Measurements from ENCODE around the gene NDUFA13. TPM values are rescaled to one million over a fixed set of nuclear protein-coding genes. Genes with fewer than 3 reads are reported as not detected.

Gene NDUFA13
- total RNA-seq, 1 donor from 2014 or later, result 60.4 TPM

DNA sequence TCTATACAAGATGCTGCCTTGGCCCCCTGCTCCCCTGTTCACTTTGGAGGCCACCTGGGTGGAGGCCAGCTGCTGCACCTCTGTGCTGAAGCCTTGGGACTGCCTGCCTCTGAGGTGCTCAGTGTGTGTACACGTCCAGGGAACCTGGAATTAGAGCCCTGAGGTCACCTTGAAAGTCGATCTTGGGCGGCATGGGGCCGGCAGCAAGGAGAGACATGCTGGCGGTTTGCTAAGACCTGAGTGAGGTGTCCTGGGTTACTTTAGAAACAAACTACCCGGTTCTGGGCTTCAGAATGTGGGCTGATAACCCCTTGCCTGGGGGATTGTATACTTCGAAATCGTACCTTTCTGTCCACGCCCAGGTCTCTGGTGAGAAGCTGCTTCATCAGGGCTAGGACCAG lies 26.2 kb upstream of the NDUFA13 start:
- no peak for DNase-seq

DNA sequence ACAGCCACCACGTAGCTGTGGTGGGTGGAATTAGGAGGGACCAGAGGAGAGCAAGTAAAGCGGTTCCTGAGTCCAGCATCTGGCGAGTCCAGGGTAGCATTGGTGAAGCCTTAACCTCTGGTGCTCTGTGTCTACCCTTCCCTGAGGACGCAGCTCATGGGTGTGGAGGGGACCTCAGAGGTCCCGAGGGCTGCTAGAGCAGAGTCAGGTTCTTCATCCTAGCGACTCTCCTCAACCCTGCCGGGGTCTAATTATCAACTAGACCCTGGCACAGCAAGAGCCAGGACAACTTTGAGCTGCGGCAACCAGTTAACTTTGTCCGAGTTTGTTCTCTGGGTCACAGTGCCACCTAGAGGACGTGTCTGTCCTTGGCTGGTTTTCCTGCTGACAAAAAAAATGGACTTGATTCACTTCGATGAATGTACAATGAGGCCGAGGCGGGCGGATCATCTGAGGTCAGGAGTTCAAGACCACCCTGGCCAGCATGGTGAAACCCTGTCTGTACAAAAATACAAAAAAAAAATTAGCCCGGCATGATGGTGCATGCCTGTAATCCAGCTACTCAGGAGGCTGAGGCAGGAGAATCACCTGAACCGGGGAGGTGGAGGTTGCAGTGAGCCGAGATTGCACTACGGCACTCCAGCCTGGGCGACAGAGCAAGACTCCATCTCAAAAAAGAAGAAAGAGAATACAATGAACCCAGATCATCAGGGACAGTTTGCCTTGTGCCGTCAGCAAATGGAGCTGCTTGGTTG lies 25.6 kb upstream of the NDUFA13 start:
- peak; percentile 47 for DNase-seq

DNA sequence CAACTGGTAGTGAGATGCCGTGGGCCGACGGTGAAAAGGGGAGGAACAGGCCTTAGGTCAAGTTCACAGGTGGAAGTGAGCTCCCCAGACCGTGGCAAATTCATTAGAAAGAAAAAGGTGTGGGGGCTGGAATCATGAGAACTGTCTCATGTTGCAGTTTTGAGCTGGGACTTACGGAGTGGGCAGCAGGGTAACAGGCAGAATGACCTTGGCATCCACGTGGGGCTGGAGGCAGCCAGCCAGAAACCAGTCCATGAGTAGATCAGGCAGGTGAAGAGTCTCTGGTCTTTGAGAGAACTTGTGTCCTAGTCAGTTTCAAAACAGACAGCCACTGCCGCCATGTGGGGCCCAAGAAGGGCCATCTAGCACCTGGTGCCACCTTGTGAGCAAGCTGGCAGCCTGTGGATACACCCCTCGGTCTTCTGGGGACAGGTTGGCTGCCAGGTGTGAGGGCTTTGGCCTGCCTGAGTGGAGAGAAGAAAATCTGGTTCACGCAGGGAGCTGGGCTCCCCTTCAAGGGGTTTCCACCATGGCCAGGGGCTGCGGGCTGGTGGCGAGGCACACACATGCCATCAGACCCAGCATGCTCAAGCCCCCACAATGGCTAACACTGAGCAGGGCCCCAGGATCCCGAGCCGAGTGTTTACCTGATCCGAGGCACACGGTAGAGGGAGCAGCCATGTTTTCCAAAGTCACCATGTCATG lies 24.6 kb upstream of the NDUFA13 start:
- no peak for DNase-seq

DNA sequence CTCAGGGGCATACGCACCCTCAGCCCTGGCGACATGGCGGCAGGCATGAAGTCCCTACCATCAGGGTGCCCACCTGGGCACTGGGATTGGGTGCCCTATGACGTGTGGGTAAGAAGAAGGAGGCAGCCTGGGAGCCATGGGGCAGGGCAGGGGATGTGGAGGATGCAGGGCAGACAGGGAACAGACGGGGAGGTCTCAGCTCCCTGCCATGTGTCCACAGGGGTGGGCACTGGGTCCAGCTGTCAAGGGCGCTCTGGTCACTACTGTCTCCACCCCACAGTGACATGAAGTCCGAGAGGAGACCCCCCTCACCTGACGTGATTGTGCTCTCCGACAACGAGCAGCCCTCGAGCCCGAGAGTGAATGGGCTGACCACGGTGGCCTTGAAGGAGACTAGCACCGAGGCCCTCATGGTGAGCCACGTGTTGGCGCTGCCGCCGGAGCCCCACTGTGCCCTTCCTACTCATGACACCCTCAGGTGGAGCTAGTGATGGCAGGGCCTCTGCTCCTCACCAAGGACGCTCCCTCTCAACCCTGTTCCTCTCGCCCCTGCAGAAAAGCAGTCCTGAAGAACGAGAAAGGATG lies 23.9 kb upstream of the NDUFA13 start:
- no peak for DNase-seq

DNA sequence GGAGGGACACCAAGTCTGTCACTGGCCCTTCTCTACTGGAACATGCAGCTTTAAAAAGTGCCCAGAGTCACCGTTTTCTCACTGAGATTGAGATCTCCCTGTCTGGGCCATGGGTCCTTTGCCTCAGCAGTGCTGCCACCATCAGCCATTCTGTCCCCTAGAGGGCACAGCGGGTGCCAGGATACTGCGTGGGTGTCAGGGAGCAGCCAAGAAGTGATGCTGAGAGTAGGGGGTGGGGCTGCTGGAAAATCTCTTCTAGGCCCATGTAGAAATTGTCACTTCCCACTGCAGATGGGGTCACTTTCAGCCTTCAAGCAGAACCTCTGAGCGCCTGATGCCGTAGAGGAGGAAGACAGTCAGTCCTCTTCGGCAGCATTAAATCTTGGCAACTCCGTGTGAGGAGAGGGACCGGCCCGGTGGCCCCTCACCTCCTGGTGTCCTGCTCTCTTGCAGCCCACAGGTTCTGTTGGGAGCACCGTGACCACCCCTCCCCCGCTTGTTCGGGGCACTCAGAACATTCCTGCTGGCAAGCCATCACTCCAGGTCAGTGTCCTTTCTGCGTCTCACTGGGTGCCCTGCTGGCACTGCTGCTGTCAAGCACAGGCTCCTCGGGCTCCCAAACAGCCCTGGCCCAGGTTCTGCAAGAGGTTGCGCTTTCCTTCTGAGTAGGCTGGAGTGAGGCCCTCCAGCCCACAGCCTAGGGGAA lies 22.0 kb upstream of the NDUFA13 start:
- no peak for DNase-seq

DNA sequence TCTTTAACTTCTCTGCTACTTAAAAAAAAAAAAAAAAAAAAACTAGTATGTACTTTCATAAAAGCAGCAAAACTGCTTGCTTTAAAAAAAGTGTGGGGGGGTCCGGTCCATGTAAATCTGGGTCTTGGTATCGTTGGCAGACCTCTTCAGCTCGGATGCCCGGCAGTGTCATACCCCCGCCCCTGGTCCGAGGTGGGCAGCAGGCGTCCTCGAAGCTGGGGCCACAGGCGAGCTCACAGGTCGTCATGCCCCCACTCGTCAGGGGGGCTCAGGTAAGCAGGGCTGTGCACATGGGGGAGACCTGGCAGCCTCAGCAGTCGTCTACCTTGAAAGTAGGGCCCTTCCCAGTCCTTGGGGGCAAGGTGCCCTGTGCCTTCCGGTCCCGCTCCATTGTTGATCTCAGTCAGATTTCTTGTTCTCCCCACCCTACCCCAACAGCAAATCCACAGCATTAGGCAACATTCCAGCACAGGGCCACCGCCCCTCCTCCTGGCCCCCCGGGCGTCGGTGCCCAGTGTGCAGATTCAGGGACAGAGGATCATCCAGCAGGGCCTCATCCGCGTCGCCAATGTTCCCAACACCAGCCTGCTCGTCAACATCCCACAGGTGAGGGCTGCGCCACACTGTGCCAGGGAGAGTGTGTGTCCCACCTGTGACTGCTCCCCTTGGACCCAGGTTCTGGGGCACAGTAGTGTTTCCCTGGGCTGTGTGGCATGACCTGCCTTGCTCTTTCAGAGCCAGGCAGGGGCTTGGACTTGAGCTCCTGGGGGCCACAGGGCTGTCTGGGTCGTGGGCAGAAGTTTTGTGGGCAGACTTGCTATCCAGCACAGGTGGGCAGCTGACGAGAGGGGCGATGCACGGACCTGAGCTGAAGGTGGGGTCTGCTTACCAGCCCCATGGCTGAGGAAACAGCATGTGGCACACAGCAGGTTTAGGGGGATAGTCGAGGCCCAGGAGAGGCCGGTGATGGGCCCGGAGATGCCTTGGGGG lies 20.1 kb upstream of the NDUFA13 start:
- DNase-seq, result no peak

DNA sequence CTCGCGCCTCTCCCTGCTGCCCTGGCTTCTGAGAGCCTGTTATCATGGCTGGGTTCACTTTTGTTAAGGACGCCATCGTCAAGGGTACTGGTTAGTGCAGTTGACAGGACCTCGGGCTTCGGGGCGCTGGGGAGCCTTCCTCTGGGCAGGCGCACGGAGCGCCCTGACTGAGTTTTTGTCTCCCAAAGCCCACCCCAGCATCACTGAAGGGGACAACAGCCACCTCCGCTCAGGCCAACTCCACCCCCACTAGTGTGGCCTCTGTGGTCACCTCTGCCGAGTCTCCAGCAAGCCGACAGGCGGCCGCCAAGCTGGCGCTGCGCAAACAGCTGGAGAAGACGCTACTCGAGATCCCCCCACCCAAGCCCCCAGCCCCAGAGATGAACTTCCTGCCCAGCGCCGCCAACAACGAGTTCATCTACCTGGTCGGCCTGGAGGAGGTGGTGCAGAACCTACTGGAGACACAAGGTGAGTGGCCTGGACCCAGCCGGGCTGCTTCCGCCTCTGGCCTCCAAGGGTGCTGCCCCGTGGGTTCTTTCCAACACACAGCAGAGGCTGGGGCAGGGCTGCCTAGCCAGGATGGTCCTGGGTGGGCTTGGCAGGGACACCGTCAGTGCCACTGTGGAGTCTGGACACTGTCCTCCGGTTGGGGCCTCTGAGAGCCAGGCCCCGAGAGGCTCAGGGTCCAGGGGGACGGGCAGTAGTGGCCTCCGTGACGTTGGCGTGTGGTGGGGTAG lies 17.6 kb upstream of the NDUFA13 start:
- DNase-seq, result no peak

DNA sequence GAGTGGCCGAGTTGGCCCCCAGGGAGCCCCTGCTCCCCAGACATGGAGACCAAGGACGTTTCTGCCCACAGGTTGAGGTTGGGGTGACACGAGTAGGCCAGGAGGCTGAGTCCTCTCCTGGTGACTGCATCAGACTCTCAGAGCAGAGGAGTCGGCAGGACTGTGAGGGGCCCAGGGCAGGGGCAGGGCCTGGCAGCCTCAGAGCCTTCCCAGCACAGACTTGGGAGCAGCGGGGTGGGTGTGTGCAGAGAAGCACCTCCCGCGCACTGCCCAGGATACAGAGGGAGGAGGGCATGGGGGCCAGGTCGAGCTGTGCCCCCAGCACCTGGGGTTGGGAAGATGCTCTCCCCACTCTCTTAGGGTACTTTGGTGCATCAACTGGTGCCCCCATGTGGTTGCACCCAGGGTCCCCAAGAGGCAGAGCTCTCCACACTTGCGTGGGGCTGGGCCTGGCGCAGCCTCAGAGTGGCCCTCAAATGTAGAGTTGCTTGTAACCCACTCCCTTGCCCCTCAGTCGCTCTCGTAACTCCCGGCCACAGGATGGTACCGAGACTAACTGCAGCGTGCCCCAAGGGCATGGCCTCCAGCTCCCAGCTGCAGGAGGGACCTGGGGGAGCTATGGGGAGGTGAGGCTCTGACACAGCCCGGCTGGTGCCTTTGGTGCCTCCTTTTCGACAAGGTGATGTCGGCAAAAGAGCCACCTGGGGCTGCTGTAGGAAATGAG lies 16.6 kb upstream of the NDUFA13 start:
- no peak for DNase-seq

DNA sequence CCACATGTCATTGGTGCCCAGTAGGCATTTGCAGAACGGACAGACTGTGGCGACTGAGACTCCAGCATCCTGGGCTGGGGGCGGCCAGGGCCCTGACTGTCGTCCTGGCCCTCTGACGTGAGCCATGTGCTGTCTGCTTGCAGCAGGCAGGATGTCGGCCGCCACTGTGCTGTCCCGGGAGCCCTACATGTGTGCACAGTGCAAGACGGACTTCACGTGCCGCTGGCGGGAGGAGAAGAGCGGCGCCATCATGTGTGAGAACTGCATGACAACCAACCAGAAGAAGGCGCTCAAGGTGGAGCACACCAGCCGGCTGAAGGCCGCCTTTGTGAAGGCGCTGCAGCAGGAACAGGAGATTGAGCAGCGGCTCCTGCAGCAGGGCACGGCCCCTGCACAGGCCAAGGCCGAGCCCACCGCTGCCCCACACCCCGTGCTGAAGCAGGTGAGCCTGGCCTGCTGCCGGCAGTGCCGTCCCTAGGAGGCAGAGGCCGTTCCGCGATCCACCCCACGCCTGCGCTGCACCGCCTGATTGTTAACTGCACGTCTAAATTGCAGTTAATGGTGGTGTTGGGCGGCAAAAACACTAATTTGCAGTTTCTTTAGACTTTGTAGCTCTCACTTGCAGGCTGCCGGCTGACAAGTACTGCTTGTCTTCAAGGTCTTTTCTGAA lies 14.9 kb upstream of the NDUFA13 start:
- DNase-seq, result no peak

DNA sequence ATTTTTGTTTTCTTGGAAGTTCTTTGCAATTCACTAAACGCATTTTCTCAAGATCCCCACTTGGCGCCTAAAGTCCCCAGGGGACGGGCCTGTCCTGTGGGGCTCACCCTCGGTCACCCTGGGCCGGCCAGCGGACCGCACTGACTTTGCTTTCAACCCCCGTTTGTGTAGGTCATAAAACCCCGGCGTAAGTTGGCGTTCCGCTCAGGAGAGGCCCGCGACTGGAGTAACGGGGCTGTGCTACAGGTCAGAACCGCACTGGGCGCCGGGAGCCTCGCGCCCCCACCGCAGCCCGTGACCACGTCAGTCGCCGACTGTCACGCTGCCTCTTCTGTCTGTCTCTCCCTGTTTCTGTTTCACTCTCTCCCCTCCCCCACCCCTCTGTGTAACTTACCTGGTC lies 14.2 kb upstream of the NDUFA13 start:
- DNase-seq, result no peak

DNA sequence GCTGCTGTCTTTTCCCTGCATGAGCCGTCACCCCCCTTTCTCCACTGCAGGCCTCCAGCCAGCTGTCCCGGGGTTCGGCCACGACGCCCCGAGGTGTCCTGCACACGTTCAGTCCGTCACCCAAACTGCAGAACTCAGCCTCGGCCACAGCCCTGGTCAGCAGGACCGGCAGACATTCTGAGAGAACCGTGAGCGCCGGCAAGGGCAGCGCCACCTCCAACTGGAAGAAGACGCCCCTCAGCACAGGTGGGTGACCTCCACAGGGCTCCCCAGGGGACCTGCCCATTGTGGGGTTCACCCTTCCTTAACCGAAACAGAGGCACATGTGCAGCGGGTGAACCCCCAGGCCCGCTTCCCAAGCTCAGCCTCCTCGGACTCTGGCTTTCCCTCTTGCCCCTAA lies 13.7 kb upstream of the NDUFA13 start:
- no peak for DNase-seq

DNA sequence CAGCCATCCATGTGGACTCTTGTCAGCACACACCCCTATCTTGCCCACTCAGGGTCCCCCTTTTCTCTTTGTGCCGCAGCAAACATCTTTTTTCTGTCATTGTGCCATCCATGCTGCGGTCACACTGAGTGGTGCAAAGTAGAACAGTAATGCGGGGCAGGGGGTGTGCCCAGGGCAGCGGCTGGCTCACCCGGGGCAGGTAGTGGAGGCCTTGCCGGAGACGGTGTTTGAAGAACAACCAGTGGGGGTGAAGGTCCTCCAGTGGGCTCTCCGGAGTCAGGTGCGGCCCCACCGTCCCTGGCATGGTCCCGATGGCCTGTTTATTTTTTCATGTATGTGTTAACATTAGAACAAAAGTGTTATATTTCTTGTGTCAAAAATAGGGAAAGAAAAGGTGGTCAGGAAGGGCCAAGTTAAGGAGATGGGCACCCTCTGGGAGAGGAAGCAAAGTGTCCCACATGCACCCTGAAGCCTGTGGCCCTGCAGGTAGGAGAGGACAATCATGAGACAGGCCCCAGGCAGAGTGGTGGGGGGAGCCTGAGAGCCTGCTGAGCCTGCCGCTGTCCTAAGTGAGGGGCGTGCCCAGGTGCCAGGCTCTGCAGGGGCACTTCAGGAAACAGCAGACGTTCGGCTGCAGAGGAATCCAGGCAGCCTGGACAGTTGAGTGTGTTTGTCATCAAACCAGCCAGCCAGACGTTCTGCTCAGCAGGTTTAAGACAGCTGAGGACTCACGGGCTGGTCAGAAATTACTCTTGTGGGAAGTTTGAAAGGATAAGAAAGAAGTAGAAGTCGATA lies 13.0 kb upstream of the NDUFA13 start:
- no peak for DNase-seq

DNA sequence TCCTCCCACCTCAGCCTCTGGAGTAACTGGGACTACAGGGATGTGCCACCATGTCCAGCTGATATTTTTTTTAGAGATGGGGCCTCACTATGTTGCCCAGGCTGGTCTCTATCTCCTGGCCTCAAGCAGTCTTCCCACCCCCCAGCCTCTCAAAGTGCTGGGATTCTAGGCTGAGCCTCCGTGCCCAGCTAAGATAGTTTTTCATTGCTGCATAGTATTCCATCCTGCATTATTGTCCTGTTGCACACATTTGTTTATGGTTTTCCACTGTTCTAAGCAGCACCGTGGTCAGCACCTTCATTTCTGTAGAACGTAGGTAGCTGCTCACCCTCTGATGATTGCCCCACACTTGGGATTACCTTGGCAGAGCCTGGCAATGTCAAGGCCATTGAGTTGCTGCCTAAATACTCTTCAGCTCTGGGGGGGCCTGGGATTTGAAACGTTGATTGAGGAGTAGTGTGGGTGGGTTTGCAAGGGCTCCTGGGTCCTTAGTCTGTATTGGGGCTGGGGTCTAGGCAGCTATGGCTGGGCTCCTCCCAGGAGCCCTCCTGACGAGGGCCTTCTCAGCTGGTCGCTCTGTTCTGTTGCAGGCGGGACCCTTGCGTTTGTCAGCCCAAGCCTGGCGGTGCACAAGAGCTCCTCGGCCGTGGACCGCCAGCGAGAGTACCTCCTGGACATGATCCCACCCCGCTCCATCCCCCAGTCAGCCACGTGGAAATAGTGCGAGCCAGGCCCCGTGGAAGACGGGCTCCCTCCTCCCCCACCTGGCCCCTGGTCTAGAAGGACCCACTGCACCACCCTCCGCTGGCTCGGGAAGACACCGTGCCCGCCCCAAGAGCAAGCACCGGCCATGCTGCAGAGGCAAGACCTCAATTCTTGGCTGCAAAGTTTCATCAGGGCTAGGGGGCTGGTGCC lies 11.0 kb upstream of the NDUFA13 start:
- no peak for DNase-seq

DNA sequence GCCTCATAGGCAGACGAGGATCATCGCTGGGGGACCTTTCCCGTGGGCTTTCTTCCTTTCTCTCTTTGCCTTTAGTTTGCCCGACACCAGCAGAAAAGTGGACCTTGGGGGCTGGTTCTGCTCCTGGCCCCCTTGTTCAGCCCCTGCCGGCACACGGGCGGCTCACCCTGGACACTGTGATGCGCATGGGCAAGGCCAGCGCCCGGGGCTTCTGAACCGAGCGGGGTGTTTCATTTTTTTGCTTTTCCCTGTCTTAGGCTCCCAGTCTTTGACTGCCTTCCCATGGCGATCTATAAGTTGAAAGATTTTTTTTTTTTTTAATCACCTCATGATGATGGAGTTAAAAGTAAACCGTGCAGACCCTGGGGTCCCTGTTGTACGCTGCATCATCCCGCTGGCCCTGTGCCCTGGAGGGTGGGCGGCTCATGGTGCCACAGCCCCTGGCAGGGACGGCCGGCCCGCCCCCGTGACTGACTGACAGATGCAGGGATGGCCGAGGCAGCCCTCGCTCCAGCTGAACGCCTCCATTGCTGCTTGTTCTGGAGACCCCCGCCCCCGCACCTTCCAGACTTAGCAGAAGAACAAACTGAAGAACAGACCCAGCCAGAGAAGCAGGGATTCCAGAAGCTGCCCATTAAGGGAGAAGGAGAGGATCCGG lies 10.2 kb upstream of the NDUFA13 start:
- no peak for DNase-seq

DNA sequence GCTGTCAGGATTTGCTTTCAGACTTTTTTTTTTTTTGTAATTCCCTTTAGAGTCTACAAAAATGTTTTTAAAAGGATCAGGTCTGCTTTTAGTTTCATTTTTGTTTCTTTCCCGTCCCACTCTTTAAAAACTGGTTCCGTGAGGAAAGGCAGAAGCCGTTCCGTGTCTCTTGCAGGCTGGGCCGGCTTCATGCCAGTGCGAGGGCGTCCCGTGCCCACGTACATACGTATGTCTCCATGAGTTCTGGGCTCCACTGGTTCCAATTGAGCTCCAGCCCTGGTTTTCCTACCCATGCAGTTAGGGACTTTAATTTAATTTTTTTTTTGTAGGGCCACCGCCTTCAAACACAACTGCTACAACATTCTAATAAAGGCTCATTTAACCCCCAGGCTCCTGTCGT lies 9.4 kb upstream of the NDUFA13 start:
- DNase-seq, result peak; percentile 35

DNA sequence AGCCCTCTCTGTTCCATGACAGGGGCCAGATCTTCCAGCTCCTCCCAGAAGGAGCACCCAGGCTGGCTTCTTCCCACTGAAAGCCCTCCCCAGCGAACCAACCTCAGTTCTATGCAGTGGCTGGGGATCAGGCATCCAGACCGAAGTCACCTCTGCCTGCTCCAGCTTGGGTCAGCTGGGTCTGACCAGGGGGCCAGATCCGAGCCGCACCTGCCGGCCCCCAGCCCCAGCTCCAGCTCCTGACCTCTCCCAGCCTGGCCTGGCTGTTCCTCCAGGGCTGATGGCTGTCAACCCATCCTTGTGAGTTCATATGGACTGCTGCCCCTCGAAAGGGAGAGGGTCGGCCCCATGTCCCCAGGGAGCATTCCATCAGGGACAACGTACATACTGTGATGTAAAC lies 8.7 kb upstream of the NDUFA13 start:
- DNase-seq, result no peak

DNA sequence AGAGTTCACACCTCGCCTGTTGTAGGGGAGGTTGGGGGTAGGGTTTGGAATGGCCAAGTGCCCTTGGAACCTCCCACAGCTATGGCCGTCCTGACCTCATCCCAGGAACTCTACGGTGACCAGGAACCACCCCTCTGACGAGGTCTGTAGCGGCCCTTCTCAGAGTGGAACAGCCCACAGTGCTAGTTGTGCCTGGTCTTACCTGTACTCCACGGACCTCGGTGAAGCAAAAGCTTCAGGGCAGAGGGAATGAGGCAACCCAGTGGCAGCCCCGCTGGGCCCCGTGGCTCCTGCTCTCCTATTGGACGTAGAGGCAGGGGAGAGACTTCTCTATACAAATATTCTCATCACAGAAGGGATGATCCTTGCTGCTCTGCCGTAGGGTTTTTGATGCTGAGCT lies 7.8 kb upstream of the NDUFA13 start:
- no peak for DNase-seq
